M059J (cell line): ENCODE data around the gene BTBD7. TPM values are rescaled to one million over a fixed set of nuclear protein-coding genes. Genes with fewer than 3 reads are reported as not detected.

Experiments
- DNase-seq: peaks from one replicate; pipeline ENCODE4 v3.0.0-alpha.2; 2012; ENCODE audit warnings: low read depth
- total RNA-seq: library from RNA; depleted of rRNA; stranded (reverse); fragments of >200 nt; shearing (Covaris generic); gene quantifications from 2 replicates; pipeline ENCODE4 v1.2.3, GENCODE V29; 2014

BTBD7 gene
- total RNA-seq, 1 experiment from 2014 or later: 9.4 TPM

DNA sequence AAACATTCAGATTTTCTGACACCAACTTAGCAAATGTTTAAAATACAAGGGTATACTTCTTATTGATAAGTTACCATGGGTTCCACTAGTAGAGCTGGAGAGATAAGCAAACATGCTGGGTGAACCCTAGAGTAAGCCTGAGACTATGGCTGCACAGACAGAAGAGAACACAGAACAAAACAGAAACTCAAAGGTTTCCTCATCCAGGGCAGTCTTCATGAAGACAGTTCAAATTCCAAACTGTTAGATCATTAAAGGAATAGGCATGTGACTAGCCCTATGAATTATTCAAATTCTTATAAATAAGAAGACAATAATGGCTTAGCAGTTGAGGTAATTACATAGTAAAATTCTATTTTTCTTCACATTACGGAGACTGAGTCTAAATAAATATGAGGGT is 28.1 kb downstream of the BTBD7 start:
- no peak for DNase-seq

DNA sequence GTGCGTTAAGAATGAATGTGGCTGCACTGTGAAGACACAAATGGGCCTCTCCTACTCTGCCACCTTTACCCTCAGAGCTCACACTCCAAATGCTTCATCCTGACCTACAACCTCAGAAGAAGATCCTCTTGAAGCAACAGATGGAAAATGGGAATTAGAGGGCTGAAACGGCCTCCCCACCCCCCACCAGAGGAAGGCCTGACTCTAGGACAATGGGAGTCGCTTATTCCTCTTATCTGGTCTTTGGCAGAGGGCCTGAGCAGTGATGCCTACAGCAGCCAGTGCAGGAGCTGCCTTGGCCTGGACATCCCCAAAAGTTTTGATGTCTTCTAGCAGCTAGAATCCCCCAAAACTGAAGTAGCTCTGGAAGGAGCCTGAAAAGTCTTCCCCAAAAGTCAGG is 29.2 kb downstream of the BTBD7 start:
- no peak for DNase-seq

DNA sequence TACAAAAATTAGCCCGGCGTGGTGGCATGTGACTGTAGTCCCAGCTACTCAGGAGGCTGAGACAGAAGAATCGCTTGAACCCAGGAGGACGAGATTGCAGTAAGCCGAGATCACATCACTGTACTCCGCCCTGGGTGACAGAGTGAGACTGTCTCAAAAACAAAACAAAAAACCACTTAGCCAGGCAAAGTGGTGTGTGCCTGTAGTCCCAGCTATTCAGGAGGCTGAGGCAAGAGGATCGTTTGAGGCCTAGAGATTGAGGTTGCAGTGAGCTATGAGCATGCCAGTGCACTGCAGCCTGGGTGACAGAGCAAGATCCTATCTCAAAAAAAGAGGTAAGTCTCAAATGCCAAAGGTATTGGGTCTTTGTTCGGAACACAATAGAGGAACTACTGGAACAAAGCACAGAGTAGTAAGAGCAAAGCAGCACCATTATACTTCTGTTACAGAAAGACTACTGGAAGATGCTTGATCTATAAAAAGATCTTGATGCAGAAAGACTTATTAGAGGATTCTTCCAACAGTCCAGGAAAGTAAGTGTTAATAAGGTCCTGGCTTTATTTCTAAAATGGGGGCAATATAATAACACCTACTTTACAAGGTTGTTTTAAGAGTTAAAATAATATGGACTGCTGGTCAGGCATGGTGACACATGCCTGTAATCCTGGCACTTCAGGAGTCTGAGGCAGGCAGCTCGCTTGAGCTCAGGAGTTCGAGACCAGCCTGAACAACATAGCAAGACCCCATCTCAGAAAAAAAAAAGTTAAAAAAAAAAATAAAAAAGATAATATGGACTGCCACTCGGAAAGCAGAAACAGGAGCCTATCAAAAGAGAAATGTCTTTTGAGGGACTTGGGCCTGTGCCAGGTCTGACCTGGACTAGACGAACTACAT is 29.9 kb downstream of the BTBD7 start:
- no peak for DNase-seq

DNA sequence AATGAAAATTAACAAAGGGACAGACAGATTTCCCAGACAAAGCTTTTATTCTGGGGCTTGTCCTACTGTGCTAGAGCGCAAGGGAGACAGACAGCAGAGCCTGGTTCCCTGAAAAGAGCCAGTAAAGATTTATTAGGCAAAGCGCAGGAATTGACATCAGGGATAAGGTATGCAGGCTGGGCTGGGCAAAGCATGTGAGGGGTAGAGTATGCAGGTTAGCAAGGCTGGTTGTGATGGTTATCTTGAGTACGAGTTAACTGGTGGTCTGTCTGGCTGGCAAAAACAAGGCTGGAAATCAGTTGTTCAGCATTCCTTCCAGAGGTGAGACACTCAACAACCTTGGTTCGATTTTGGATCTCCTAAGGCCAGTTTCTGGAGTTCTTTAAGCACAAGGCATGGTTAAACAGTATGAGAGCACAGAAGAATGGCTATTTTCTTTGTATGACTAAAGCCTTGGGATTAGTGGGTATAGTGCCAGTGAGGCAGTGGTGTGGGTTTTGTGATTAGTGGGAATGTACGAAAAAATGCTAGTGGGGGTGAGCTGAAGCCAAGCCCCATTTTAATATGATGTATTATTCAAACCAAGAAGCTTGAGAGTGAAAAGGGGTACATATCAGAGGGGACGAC is 30.9 kb downstream of the BTBD7 start:
- peak; percentile 62 for DNase-seq

DNA sequence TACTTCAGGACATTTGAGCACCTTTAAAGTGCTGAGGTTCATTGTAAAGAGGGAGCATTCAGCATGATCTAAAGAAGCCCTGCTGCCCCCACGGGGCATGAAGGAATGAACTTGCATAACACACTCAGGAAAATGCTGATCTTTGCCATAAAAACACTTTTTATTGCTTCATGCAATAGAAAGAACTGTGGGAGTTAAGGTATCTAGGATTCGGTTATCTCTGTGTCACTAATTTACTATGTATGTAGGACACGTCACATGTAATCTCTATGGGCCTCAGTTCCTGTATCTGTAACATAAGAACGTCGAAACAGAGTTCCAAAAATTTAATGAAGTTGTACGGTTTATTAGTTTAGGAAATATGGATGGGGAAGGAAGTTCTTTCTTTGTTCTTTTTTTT is 33.0 kb downstream of the BTBD7 start:
- no peak for DNase-seq

DNA sequence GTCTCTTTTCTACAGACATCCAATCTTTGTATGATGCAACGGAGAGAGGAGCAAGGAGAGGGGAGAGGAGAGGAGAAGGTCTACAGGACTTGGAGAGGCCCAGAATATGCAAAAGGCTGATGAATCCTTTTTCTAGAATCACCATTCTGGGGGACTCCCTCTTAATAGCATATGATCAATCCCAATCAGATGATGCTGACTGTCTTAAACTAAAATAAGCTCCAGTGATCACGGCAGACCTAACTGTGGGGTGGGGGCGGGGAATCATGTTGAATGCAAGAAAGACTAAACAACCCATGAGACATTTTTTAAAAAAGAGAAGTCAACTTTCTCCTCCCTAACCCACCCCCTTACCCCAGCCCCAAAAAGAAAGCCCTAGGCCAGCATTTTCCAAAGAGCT is 33.4 kb downstream of the BTBD7 start:
- no peak for DNase-seq

DNA sequence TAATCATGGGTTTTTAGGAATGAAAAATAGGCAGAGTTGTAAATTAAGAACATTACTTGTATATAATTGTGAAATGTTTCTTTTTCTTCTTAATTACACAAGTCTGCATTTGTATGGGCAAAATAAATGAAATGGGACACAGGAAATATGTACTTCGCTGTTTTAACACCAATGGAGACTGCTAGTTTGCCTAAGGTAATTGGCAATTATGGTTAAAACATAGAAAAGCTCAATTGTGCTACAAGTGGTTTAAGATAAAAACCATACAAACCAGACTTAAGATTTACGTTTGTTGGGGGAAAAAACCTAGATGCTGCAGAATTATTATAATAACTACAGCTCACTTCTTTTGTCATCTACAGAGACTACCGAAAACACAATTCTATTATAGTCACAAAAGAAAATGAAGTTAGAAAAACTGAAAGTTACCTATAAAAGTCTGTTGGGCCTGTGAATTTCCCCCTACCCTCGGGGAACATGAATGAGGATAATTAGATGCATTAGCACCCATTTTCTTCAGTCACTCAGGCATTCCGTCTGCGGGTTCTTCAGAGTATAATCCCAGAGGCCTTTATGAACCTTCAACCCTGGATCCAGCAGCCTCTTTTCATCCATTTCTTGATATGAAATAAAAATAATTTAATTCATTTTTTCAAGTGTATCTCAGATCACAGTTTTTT is 37.2 kb downstream of the BTBD7 start:
- no peak for DNase-seq

DNA sequence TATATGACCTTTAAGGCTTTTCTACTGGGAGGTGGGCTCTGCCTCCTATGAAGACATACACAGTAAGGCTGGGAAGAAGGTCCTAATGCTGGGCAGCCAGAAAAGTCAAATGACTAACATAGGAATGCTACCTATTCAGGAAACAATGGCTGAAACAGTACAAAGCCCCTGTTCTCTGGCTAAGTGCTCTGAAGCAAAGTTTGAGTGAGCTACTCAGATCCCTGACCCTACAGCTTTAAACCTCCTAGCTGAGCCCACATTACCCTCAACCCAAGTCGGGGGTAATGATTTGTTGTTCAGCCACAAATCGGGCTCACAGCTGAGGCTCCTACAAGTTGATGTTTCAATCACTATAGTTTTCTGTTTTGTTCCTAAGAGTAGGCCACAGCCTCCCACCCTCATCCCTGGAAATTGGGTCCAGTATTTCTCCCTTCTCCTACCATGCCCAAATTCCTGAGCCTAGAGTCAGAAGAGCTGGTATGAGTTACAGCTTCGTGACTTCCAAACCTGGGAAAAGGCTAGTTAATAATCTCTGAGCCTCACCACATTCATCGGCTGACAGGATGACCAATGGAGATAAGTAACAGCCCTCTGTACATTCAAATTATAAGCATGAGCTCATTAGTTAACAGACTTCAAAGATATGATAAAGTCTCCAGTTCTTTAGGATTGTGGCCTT is 46.5 kb downstream of the BTBD7 start:
- DNase-seq: peak; percentile 59

DNA sequence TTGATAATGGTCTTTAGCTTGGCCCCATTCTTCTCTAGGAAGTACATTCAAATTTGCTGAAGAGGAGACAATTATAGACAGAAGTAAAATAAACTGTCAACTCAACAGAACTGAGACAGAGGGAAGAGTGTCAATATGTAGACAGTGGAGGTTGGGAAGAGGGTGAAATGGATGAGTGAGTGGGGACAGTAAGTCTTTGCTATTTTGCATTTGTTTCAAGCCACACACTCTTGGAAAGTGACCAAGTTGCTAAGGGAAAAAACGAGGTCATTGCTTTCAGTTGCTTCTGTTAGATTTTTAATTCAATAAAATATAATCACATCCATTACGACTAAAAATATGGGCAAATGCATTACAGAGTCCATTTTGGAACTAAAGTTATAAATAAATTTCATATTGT is 47.8 kb downstream of the BTBD7 start:
- peak; percentile 54 for DNase-seq

DNA sequence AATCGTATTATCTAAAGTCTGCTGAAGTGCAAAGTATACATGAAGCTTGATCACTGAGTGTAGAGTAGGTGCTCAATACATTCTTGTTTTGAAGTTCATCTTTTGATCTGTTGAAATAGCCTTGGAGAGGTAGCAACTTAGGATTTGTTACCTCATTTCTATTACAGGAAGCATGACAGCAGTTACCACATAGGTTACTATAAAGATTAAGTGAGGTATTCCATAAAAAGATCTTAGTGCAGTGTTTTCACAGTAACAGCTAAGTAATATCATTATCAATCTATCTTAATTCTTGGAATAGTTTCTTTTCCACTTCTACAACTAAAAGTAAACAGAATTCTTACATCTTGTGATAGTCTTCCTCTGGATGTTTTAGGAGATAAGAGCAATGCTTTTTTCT is 50.9 kb downstream of the BTBD7 start:
- no peak for DNase-seq

DNA sequence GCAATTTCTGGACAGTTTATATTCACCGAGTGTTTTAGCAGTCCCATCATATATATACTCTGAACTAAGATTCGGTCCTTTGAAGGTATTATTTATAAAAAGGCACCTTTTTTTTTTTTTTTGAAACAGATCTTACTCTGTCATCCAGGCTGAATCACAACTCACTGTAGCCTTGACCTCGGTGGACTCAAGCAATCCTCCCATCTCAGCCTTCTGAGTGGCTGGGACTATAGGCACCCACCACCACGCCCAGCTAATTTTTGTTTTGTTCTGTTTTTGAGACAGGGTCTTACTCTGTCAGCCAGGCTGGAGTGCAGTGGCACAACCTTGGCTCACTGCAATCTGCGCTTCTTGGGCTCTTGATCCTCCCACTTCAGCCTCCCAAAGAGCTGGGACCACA is 52.1 kb downstream of the BTBD7 start:
- no peak for DNase-seq

DNA sequence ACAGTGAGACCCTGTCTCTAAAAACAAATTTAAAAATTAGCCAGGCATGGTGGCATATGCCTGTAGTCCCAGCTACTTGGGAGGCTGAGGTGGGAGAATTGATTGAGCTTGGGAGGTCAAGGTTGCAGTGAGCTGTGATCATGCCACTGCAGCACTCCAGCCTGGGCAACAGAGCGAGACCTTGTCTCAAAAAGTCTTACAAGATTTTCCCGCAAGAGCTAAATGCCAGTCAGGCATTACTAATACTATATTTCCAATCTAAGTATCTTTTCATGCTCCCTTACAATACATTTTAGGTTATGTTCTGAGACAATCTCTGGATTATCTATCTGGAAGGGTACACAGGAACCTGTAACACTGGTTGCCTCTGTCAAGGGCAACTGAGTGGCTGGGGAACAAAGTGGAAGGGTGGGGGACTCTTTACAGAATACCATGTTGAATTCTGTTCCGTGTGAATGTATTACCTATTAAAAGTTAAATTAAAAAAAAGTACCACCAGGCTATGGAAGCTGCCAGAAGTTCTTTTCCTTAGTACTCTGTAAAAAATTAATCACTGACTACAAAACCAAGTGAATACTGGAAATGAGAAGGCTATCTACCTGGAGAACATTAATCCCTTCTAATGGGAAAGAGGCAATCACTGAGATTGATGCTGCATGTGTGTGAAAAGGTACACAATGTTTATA is 56.7 kb downstream of the BTBD7 start:
- no peak for DNase-seq

DNA sequence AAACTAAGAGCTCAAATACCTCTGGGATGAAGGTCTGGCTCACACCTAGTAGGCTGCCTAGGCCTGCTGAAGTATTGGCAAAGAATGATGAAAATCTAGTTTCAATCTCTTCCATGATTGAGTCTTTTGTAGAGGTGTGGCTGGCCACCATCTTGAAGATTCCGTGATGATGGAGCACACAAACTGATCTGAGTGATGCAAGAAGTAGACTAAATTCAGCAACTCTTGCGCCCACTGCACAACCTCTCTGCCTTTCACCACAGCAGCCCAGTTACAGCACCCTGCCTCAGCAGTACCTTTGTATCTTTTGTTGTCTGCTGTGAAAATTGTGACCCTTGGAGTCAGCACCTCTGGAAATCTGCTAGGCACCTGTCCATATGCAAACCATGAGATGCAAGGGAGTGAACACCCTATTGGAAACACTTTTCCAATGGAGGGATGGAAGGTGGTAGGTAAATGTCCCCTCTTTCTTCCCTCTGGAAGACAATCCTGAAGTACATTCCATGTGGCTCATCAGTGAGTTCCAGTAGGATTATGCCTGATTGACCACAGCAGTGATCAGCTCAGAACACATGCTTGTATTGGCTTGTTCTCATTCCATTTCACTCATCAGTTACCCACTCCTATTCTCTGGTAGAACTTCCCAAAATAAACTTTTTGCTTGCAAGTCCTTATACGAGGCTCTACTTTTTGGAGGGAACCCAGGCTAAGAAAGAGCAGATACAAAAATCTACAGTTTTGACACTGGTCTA is 58.6 kb downstream of the BTBD7 start:
- DNase-seq: no peak

DNA sequence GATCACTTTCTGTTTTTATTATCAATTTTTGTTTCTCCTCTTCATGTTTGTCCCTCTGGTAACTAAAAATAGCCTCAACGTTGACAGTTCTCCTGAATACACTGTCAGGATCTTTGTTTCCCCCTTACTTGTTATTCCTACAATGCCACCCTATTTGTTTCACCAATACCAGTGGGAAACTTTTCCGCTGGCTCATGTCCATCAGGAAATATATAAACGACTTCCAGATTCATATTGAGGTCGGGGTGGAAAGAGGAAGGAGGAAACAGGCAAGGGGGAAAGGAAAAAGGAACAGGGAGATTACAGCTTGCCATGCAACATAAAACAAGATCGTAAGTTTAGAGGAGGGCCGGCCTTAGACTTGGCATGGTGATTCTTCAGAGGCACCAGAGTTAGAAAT is 61.7 kb downstream of the BTBD7 start:
- no peak for DNase-seq

DNA sequence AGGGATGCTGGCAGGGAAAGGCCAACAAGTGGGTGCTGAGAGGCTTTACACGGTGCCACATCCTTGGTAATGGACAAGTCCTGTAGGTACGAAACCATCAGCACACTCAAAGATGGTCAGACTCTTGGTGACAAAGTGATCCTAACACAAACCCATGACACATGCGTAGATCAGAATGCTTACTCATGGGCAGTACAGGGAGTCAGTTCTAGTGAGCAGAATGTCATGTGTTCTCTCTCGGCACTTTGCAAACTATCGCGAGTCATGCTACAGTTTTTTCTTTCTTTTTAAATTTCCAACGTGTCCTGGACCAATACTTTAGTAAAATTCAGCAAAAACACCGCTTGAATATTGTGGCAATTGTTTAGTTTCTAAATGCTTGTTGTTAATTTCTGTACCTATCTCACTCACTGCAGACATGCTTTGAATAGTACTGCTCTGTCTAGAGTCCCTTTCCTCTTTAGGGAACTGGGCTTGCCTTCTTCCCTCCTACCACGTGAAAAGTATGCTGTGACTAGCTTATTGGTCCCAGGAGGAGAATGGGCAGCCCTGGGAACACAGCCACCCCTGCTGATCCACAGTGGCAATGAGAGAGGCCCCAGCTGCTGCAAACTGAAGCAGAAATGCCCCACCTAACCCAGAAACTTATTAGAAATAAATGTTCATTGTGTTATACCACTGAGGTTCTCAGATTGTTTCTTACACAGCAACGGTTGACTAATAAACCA is 63.3 kb downstream of the BTBD7 start:
- peak; percentile 52 for DNase-seq

DNA sequence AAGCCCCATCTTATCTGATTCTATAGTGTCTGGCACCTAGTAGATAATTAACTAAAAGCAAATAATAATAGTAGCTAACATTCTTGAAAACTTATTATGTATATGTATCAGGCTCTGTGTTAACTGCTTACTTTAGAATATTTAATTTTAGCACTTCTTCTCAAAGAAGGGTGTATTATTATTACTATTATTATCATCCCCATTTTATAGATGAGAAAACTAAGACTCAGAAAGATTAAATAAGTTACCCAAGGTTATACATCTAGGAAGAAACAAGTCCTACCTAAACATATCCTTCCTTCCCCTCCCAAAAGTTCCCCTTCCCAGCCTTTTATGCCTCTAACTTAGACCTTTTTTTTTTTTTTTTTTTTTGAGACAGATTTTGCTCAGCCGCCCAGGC is 64.4 kb downstream of the BTBD7 start:
- no peak for DNase-seq

DNA sequence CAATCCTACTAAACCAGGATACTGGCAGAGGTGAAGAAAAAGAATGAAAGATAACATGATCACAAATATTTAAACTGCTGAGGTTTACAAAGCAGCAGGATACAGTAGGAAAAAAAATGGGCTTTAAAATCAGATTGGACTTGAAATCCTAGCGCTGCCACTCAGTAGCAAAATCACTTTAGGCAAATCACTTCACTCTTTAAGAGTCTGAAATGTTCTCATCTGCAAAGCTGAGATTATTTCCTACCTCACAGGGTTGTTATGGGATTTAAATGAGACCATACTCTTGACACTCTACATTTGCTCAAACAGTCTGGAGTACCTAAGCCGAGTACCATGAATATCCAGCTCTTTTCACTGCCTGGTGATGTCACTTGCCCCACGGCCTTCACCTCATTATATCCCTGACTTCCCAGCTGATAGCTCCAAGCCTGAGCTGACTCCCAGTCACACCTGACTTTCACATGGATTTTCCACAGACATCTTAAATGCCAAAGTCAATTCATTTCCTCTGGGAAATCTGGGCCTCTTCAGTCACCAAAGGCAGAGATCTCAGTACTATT is 65.6 kb downstream of the BTBD7 start:
- DNase-seq: no peak

DNA sequence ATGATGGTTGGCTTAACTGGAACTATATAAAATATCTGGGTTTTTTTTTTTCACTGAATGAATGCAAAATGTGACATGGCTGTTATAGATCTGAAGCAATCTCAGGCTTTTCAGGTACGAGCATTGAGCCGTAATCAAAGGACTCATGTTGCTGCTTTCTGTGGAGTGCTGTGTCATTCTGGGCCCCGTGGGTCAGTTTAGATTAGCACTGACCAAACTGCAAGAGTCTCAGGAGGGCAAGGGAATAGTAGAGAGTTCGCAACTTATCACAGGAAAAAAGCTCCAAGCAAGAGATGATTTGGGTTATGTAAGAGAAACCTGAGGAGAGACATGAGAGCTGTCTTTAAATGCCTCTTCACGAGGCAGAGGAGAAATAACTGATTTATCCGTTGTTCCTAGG is 66.7 kb downstream of the BTBD7 start:
- no peak for DNase-seq

DNA sequence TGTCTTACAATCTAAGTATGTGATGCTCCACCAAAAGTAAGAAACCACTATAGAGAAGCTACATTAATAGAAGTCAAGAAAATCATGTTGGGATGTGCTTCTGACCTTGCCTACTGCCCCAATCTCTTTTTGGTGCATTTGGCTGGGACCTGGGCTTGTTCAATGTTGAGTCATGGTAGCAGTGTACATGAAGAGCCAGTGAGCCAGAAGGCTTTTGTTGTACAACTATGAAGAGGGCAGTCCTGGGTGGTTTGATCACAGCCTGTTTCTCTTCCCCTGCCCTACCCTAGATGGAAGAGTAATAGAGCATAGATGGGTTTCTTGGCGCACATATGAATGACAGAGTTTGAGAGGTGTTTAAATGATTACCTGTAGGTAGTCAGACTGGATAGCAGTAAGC is 69.4 kb downstream of the BTBD7 start:
- no peak for DNase-seq

DNA sequence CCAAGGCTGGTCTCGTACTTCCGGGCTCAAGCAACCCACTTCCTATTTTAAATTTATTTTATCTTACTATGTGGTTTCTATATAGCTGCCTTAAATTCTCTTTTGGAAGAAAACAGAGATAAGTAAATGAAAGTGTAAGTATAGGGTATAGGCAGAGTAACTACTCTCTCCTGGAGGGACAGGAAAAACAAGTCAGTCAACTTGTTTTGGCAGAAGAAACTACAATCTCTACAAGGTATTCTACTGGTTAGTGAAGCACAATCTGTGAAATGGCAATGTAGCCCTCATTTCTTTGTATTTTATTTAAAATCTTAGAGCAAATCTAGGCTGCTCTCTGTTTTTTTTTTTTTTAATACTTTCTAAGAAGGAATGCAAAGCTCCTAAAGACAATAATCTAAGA is 70.4 kb downstream of the BTBD7 start:
- no peak for DNase-seq
